GM21528 (cell line): ENCODE measurements around the gene KCTD13.
"Not testable (repeated sequence)": the region's sequence is repeated elsewhere in the genome, so short reads cannot be mapped to it uniquely, and the experiment has no call there.

ENCODE experiments used
- ATAC-seq: cut with Tn5 transposase; IDR thresholded peaks from one replicate; pipeline ENCODE4 v1.9.1; 2021; ENCODE audit warnings: mild to moderate bottlenecking, moderate library complexity; ENCODE audit not compliant: unreplicated experiment, low FRiP score

KCTD13 gene

GRCh38 chr16:29891525-29892457 lies 34.2 kb downstream of the KCTD13 start:
- no peak for ATAC-seq

GRCh38 chr16:29889372-29889771 lies 36.7 kb downstream of the KCTD13 start:
- not testable (repeated sequence) for ATAC-seq

GRCh38 chr16:29883987-29884386 lies 42.0 kb downstream of the KCTD13 start:
- ATAC-seq: no peak

GRCh38 chr16:29881050-29881449 lies 45.0 kb downstream of the KCTD13 start:
- no peak for ATAC-seq

- no peak for ATAC-seq
These were observed 47.9 kb downstream of the KCTD13 start for GRCh38 chr16:29878172-29878571.

- no peak for ATAC-seq
These were observed 48.6 kb downstream of the KCTD13 start for GRCh38 chr16:29877266-29877961.

GRCh38 chr16:29876594-29877249 lies 49.3 kb downstream of the KCTD13 start:
- no peak for ATAC-seq

- no peak for ATAC-seq
These were observed 49.8 kb downstream of the KCTD13 start for GRCh38 chr16:29876217-29876593.

- no peak for ATAC-seq
These were observed 50.8 kb downstream of the KCTD13 start for GRCh38 chr16:29875206-29875605.

GRCh38 chr16:29873319-29873718 lies 52.7 kb downstream of the KCTD13 start:
- ATAC-seq: no peak

- ATAC-seq: no peak
These were observed 54.0 kb downstream of the KCTD13 start for GRCh38 chr16:29871822-29872546.

- ATAC-seq: not testable (repeated sequence)
These were observed 57.0 kb downstream of the KCTD13 start for GRCh38 chr16:29869067-29869466.

GRCh38 chr16:29868396-29869009 lies 57.5 kb downstream of the KCTD13 start:
- ATAC-seq: no peak

- ATAC-seq: no peak
These were observed 61.8 kb downstream of the KCTD13 start for GRCh38 chr16:29864205-29864604.

GRCh38 chr16:29863669-29863984 lies 62.4 kb downstream of the KCTD13 start:
- ATAC-seq: no peak

- peak; percentile 83 for ATAC-seq
These were observed 63.0 kb downstream of the KCTD13 start, which contains the start of gene CDIPT for GRCh38 chr16:29862884-29863668. Gene CDIPT (minus strand): TSS chr16:29863226. CDS start chr16:29862857, 369 bp downstream.

GRCh38 chr16:29862383-29862883 lies 63.6 kb downstream of the KCTD13 start:
- ATAC-seq: no peak

GRCh38 chr16:29860218-29860617 lies 65.8 kb downstream of the KCTD13 start:
- no peak for ATAC-seq

- ATAC-seq: no peak
These were observed 67.1 kb downstream of the KCTD13 start for GRCh38 chr16:29858974-29859373.
